HG03135 (cell line): ENCODE measurements around the gene ZNF774.
"Not testable (repeated sequence)": the region's sequence is repeated elsewhere in the genome, so short reads cannot be mapped to it uniquely, and the experiment has no call there.

ENCODE experiments used
- ATAC-seq: cut with Tn5 transposase; IDR thresholded peaks from one replicate; pipeline ENCODE4 v1.9.1; 2021; ENCODE audit warnings: mild to moderate bottlenecking, moderate library complexity; ENCODE audit not compliant: unreplicated experiment

The ZNF774 gene

DNA sequence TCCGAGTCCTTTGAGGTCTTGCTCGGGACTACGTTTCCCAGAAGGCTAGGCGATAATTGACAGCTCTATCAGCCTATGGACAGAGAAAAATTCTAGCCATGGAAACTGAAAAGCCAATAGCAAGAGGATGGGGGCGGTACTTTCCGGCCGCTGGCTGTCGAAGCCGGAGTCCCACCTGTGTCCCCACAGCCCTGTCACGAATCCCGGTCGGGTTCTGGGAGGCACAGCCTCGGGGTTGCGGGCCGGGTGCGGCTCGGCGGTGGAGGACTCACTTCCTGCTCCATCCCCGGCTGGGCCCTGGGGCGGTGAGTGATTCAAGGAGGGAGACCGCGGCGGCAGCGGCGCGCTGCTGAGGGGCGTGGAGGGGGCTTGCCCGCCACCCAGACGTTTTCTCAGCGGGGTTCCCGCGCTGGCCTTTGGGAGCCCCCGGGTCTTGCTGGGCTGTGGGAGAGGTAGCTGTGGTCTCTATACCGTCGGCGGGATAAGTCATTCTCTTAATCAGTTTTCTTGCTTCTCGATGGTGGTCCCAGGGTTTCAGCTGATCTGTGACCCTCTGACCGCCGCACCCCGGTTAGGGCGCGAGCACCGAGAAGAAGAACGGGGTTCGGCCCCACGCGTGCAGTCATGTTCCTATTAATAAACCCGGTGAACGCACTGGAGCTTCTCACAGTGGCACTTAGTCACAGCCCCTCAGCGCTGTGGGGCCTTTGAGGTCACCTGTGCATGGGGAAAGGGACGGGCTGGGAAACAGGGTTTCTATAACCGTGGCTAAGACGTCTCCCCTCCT is at the start of gene ZNF774:
Gene ZNF774, plus strand, starts transcription at position 178 of the 787 bp plus-strand sequence. CDS start 2,377 bp downstream, outside the sequence.
- ATAC-seq: peak; percentile 99

DNA sequence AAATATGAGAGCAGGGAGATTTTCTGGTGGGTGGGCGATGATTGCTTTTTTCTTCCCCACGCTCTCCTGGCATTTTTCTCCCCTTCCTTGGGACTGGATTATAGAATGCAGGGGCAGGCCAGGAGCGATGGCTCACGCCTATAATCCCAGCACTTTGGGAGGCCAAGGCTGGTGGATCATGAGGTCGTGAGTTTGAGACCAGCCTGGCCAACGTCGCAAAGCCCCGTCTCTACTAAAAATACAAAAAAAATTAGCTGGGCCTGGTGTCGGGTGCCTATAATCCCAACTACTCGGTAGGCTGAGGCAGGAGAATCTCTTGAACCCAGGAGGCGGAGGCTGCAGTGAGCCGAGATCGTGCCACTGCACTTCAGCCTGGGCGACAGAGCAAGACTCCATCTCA is 46.7 kb upstream of the ZNF774 start:
- ATAC-seq: not testable (repeated sequence)

DNA sequence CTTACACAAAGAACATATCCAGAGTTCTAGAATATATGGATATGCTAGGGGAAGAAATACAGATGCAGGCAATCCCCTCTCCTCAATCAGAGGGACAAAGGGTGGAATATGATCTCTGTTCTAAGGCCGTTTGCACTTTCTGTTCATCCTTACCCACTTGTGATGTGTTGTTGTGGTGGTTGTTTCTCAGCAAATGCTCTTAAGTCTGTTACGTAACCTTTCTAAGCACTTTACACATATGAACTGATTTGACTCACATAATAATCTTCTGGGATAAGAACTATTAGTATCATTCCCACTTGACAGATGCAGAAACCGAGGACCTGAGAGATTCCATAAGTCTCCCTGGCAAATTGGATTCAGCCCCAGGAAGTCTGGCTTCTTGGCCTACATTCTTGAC is 46.2 kb upstream of the ZNF774 start:
- ATAC-seq: no peak

DNA sequence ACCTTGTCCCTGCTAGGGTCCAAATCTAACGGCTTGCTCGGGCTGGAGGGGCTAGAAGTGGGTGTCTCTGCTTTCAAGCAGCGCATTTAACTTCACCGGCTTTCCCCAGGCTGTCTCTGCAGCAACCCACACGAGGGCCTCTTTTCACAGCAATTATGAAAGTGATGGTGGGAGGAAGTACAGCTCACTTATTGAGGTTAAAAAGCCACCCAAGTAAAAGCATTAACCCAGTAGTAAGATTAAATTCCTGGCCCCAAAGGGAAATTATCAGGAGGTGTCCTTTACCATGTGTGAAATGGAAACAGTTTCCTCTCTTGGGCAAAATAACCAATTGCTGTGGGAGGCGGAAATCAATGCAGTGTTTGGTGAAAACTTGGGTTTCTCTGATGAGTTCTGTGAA is 45.5 kb upstream of the ZNF774 start:
- ATAC-seq: no peak

DNA sequence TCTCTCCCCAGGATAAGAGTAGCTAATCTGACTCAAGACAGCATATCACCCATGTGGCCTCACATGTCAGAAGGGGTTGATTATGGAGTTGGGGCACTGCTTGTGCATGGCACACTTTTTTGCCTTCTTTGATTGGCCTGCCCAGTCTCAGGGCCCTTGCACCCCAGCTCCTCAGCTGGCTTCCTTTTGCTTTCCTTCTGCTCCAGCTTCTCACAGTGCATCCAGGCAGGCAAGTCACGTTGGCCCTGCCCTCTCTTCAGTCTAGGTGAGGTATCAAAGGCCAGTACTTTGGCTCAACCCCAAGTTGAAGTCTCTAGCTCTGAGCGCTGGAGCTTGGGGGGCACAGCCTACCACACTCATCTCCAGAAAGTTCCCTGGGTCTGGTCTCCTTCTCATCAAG is 44.4 kb upstream of the ZNF774 start:
- ATAC-seq: no peak

DNA sequence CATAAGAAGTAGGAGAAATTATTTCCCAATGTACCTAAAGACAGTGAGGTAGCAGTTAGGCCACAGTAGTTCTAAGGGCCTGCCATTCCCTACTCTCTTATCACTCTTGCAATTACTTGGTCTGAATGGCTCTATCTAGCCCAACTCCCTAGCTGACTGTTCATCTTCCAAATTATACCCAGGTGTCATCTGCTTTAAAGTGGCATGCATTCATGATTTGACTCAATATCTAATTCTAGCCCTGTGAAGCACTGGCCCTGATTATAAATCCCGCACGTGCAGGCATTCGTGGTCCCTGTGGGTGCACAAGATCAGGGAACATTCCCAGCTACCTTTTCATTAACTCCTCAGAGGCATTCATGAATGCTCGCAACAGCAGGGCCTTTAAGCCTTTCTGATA is 43.1 kb upstream of the ZNF774 start:
- ATAC-seq: no peak

DNA sequence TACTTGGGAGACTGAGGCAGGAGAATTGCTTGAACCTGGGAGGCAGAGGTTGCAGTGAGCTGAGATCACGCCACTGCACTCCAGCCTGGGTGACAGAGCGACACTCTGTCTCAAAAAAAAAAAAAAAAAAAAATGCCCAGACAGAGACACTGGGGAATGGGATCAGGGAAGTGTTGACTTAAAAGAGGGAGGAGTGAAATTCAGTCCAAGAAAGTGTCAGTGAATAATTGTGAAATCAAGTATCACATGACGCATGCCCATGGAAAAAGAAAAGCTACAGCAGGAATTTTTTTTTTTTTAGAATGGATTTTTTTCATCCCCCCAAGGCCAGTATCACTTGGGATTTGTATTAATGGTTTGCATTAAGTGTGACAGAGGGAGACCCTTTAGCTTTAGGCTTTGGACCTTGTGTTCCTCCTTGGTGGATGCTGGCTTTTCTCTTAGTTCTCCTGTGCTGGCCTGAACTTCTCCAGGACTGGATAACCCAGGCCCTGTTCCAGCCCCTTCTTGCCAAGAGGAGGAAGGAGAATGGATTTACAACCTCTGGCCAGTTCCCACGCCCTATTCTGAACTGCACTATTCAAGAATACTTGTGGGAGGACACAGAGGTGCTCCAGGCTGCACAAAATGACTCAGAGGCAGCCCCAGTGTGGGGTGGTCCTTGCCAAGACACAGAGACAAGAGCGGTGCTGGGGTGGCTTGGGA is 36.7 kb upstream of the ZNF774 start:
- ATAC-seq: no peak

DNA sequence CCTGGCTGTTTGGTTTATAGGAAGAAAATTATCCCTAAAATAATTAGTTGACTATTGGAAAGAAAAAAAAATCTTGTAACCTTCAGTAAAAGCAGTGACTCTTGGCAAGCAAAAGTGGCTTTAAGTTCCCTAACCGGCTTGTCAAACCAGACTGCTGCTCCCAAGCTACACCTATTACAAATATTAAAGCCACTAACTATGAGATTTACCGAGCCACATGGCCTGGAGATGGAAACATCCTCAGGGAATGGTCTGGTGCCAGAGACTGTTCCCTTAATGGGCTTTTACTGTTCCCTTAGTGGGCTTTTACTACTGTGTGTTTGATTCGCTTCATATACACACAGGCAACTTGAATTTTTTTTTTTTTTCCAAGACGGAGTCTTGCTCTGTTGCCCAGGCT is 35.9 kb upstream of the ZNF774 start:
- ATAC-seq: no peak

DNA sequence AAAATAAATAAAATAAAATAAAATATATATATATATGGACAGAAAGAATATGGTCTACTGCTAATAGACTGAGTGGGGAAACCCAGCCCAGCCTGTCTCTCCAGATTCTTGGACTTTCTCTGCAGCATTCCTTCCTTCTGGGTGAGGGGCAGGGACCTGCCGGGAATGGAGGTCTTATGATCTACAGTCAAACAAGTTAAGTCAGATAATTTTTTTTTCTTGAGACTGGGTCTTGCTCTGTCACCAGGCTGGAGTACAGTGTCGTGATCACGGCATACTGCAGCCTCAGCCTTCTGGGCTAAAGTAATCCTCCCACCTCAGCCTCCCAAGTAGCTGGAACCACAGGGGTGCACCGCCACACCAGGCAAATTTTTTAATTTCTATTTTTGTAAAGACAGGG is 33.5 kb upstream of the ZNF774 start:
- no peak for ATAC-seq

DNA sequence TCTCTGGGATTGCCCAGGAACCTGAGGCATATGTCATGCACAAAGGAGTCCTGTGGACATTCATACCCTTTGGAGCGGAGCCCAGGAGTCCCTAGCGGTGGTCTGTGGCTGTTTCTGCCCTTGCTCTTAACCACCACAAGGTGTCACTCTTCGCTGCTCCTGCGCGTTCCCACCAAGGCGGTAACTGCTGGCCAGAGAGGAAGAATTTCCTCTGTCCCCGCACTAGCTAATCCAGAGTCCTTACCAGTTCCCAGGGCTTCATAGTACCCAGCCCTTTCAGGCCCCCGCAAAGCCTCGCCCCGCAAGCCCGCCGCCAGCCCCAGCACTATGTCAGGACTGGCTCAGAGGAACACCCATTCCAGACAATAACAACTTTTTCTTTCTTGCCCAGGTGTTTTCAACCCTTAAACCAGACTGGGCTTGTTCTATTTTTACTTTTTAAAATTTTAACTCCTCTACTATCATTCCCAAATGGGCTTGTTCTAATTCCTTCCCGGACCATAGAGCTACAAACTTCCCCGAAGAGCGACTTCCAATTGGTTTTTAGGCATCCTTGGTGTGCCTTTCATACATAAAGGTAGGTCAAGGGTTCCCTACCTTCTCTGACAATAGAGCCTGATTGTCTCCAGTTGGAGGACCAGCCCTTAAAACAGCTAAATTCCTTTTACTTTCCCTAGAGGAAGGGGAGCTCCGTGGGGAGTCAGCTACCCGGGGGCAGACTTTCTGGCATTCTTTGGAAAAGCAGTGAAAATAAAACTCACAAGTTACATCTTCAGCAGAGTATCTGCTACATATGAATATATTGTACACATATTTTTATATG is 31.8 kb upstream of the ZNF774 start:
- peak; percentile 97 for ATAC-seq

DNA sequence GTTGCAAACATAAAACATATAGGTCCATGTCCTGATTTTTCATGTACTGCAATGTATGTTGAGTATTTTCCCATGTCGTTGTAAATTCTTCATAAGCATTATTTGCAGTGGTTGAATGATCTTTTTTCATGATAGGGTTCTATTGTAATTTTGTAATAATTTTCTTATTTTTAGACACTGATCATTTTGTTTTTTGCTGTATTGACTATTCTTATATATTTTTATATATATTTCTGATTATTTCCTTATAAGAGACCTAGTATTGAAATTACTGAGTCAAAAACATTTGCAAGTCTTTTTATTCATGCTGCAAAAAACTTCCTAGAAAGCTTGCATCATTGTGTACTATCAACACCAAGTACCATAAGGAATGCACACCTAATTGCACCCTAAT is 31.2 kb upstream of the ZNF774 start:
- ATAC-seq: no peak

DNA sequence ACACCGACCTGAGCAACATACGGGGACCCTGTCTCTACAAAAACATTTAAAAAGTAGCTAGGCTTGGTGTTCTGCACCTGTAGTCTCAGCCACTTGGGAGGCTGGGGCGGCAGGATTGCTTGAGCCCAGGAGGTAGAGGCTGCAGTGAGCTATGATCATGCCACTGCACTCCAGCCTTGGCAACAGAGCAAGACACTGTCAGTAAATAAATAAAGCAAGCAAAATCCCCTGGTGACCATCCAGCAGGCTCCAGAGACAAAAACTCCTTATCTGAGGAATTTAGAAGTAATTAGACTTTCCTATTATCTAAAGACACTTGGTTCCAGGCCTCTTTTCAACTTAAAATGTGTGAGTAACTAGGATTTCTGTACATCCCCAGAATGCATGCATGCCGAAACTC is 29.5 kb upstream of the ZNF774 start:
- no peak for ATAC-seq

DNA sequence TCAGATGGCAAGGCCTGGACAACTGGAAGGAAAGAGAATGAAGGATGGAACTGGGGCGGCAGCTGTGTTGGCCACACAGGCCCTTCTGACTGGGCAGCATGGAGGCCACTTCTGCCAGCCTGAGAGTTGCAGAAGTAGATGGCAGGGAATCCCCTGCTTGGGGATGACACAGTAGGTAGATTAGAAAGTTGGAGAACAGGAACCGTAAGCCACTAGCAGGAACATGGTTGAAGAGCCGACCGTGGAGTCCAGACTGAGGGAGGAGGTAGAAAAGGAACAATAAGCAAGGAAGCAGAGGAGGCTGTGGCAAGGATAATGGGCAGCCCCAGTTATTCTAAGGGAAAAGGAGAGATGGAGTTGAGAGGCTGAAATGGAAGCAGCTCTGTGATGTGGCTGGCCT is 26.4 kb upstream of the ZNF774 start:
- ATAC-seq: no peak

DNA sequence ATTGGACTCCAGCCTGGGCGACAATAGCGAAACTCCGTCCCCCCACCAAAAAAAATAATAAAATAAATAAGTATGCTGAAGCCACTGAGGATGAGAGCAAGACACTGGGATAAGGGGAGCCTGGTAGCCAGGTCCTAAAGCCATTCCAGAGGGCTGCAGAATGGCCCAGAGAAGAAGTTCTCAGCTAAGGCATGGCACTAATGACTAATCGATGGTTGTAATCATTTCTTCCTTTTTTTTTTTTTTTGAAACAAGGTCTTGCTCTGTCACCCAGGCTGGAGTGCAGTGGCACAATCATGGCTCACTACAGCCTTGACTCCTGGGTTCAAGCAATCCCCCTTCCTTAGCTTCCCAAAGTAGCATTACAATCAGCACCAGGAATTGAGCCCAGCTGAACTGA is 25.6 kb upstream of the ZNF774 start:
- ATAC-seq: no peak

DNA sequence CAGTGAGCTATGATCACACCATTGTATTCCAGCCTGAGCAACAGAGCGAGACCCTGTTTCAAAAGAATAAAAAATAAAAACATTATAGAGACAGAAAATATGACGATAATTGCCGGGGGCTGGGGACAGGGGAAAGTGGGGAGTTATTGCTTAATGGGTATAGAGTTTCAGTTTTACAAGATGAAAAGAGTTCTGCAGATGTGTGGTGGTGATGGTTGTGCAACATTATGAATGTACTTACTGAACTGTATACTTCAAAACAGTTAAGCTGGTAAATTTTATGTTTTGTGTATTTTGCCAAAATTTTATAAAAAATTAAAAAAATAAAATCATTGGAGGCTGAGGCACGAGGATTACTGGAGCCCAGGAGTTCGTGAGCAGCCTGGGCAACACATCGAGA is 24.8 kb upstream of the ZNF774 start:
- ATAC-seq: no peak

DNA sequence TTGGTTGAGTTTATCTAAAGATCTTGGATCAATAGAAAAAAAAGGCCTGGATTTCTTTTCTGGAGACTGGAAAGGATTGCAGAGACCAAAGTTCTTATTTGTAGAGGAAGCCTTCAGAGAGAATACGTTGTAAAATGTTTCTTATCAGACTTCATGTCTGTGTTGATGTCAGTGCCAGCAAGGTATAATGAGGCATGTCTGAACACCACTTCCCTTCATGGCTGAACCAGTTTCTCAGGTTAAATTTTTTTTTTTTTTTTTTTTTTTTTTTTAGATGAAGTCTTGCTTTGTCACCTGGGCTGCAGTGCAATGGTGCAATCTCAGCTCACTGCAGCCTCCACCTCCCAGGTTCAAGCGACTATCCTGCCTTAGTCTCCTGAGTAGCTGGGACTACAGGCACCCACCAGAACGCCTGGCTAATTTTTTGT is 17.8 kb upstream of the ZNF774 start:
- ATAC-seq: no peak

DNA sequence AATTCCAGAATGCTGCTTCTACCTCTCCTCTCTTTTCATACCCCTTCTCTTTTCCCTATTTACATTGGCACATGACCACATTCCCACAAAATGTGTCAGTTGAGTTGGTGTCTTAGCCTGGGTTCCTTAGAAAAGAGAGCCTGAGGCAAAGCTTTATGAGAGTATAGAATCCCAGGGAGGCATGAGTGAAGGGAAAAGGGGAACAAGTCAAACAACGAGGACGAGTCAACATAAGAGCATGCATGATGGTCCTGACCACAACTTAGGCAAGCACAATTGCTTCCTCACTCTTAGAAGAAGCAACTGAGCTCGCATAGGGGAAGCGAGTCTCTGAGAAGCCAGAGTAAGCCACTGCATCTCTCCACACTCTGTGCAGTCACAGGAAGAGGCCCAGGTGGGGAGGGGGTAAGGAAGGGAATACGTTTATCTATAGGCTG is 15.4 kb upstream of the ZNF774 start:
- ATAC-seq: no peak

DNA sequence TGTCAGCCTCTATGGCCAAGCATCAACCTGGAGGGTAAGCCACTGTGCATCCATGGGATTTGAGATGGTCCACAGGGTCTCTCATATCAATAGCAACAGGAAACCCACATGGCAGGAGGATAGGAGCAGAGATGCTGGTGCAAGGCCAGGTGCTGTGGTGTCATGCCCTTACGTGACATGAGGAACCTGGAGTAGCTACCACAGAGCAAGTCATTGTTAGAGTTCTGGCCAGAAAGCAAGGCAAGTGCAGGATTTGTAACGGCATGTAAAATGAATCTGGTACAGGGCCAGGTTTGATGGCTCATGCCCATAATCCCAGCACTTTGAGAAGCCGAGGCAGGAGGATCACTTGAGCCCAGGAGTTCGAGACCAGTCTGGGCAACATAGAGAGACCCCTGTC is 14.8 kb upstream of the ZNF774 start:
- ATAC-seq: no peak

DNA sequence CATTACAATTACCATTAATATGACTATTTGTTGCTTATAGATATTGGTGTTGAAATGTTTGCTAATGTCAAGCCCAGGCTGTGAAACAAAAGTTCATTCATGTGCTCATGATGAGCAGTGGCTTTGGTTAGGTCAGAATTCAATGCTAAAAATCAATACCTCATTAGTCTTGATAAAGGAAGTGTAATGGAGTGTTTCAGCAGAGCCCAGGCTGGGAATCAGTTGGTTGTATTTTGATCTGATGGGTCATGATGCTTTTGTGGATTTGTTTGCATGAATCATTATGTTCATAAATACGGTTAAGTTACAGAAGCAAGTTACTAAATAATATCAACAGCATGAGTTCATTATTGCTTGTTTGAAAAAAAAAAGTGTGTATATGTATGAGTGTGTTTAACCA is 13.6 kb upstream of the ZNF774 start:
- no peak for ATAC-seq

DNA sequence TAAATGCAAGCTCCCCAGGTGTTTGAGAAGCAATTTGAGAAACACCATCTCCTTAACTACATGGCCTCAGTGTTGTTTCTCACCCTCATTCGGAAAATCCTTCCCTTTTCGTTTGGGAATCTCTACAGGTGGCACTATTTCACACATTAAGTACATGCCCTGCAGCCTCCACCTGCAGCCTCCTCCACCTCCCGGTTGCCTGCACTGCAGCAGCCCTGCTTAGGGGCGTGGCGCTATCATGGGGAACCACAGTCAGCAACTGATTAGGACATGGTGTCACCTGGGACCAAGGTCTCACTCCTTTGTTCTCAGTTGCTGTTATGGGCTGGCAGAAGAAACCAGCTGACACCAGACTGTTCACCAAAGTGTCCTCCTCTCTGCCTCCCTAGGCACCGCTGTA is 11.7 kb upstream of the ZNF774 start:
- no peak for ATAC-seq

DNA sequence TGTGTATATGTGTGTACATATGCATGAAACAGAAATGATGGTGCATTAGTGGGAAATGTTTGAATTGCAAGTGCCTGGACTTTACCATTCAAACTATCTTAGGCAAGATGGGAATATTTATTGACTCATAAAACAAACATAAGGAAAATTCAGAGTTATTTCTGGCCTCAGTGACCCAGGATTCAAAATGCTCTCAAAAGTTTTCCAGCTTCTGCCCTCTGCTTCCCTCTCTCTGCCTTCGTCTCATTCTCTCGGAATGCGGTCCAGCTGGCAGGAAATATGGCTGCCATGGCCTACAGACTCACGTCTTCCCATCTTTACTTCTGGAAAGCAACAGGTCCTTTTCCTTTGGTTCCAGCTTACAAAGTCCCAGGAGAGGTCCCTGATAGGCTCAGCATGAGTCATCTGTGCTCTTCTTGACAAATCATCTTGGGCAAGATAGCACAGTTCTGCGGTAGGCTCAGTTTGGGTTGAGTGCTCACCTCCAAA is 8.7 kb upstream of the ZNF774 start:
- ATAC-seq: no peak
